ENCODE data around the gene PTP4A2. TPM values are rescaled to one million over a fixed set of nuclear protein-coding genes. Genes with fewer than 3 reads are reported as not detected.

PTP4A2 gene
- total RNA-seq, 1 donor from 2014 or later = 189 TPM

DNA sequence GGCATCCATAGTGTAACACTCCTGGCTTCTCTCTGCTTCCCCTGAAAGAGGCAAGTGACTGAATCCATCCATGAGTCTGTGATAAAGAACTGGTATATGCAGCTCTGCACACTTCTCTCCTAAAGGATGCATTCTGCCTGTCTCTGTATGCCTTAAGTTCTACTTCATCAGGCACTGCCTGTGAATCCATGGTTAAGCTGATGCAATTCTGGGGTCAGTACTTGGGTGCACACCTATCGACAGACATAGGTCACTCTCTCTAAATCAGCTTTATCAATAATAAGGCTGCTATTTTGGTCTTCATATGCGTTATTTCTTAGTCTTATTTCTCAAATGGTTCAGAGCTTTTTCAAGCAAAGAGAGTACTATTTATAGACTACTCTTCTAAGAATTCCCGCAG, 32.7 kb upstream of the PTP4A2 start:
- DNase-seq (ENCODE audit: low read depth, low spot score) = no peak
- TF ChIP-seq, protein P1, sequence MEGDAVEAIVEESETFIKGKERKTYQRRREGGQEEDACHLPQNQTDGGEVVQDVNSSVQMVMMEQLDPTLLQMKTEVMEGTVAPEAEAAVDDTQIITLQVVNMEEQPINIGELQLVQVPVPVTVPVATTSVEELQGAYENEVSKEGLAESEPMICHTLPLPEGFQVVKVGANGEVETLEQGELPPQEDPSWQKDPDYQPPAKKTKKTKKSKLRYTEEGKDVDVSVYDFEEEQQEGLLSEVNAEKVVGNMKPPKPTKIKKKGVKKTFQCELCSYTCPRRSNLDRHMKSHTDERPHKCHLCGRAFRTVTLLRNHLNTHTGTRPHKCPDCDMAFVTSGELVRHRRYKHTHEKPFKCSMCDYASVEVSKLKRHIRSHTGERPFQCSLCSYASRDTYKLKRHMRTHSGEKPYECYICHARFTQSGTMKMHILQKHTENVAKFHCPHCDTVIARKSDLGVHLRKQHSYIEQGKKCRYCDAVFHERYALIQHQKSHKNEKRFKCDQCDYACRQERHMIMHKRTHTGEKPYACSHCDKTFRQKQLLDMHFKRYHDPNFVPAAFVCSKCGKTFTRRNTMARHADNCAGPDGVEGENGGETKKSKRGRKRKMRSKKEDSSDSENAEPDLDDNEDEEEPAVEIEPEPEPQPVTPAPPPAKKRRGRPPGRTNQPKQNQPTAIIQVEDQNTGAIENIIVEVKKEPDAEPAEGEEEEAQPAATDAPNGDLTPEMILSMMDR (conservative IDR thresholded peaks at IDR 0.05) = no peak

DNA sequence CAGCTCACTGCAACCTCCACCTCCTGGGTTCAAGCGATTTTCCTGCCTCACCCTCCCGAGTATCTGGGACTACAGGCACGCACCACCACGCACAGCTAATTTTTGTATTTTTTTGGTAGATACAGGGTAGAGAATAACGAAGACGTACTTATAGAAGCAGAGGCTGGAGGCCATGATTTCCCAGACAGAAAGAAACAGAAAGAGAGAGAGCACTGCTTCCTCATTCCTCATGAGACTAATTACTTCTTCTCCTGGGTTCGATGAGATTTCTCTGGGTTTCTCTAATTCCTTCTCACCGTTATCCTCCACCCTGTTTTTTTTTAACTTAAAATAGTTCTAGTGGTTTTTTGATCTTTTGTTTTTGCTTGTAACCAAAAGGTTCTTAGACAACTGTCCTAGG, 23.4 kb upstream of the PTP4A2 start:
- H3K27me3 Mint-ChIP-seq (ENCODE audit: low read depth) = peaks cover 4% of the 10 kb centered on the region
- H3K27ac Mint-ChIP-seq (ENCODE audit: unreplicated experiment) = no peak overlapping the region
- H3K4me3 Mint-ChIP-seq = no peak overlapping the region
- TF ChIP-seq, protein P1 (conservative IDR thresholded peaks at IDR 0.05) = no peak
- no peaks in the 10 kb centered on the region for H3K9me3 Mint-ChIP-seq
- DNase-seq (ENCODE audit: low read depth, low spot score) = no peak
- H3K4me1 Mint-ChIP-seq = peaks cover 10% of the 10 kb centered on the region
- H3K36me3 Mint-ChIP-seq (ENCODE audit: low read depth) = no peaks in the 10 kb centered on the region

More for the DNA sequence above, 32.7 kb upstream of the PTP4A2 start:
- Mint-ChIP-seq H3K9me3 (no peaks in the 10 kb centered on the region), H3K27me3 (ENCODE audit: low read depth) (no peaks in the 10 kb centered on the region), H3K27ac (ENCODE audit: unreplicated experiment) (no peak overlapping the region), H3K4me3 (no peak overlapping the region), H3K36me3 (ENCODE audit: low read depth) (no peaks in the 10 kb centered on the region), H3K4me1 (no peaks in the 10 kb centered on the region)

DNA sequence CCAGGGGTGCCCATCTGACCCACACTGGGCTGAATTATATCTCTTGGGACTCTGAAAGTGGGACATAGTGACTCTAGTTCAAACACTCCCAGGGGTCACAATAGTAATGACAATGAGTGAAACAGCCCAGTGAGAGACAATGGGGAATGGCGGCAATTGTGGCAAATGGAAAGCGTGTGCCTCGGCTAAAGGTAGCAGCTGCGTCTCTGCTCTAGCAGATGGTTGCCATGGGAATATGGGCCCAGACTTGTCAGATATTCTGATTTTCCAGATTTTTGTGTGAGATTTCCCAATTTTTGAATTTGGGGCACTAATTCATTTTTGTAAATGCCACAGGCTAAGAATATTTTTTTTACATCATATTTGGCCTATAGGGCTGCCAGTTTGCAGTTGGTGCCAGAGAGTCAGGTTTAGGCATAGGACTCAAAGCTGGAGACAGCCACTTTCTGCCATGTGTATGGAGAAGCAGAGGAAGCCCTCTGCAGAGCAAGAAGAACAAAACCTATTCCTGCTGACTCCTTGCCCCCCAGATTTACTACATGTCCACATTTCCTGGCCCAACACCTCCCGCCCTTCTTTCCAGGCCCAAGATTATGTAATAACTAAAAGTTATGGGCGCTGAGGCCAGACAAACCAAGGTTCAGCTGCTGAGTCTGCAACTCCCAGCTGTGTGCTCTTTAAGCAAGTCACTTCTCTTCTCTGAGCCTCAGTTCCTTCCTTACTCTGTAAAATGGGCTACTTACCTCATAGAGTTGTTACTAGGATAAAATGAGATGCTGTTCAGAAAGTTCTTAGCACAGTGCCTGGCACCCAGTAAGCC, 21.6 kb upstream of the PTP4A2 start:
- DNase-seq (ENCODE audit: low read depth, low spot score) = no peak
- Mint-ChIP-seq H3K9me3 (no peaks in the 10 kb centered on the region), H3K4me1 (peaks cover 26% of the 10 kb centered on the region), H3K27me3 (ENCODE audit: low read depth) (peaks cover 4% of the 10 kb centered on the region), H3K27ac (ENCODE audit: unreplicated experiment) (peak overlapping the region; percentile 31), H3K4me3 (no peak overlapping the region), H3K36me3 (ENCODE audit: low read depth) (no peaks in the 10 kb centered on the region)
- TF ChIP-seq, protein P1 (conservative IDR thresholded peaks at IDR 0.05) = no peak

DNA sequence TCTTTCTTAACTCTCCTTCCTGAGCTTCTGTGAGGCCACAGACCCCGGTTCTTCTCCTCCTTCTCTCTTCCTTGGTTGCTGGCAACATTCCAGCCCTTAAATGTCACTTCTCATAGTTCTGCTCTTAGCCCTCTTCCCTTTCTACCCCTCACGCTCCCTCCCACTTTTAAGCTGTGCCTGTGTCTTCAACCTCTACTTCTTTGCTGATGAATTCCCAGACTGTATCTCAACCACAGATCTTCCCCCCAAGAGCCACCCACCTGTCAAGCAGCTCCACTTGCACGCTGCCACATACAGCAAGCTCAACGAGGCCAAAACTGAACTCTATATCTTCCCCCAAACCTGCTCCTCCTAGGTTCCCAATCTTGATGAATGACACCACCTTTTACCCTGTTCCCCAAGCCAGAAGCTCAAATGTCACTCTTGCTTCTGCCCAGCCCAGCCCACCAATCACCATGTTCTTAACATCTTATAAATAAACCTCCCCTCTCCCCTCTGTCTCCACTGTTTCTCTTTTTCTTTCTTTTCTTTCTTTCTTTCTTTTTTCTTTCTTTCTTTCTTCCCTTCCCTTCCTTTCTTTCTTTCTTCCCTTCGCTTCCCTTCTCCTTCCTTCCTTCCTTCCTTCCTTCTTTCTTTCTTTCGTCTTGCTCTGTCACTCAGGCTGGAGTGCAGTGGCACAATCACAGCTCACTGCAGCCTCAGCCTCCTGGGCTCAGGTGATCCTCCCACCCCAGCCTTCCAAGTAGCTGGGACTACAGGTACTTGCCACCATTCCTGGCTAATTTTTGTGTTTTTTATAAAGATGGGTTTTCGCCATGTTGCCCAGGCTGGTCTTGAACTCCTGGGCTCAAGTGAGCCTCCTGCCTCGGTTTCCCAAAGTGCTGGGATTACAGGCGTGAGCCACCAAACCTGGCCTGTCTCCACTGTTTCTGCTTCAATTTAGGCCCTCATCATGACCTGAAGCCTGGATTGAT, 19.8 kb upstream of the PTP4A2 start:
- H3K27ac Mint-ChIP-seq (ENCODE audit: unreplicated experiment) = no peak overlapping the region
- no peak for DNase-seq (ENCODE audit: low read depth, low spot score)
- TF ChIP-seq, protein P1 (conservative IDR thresholded peaks at IDR 0.05) = no peak
- no peaks in the 10 kb centered on the region for H3K27me3 Mint-ChIP-seq (ENCODE audit: low read depth)
- H3K4me1 Mint-ChIP-seq = peaks cover 30% of the 10 kb centered on the region
- H3K36me3 Mint-ChIP-seq (ENCODE audit: low read depth) = no peaks in the 10 kb centered on the region
- H3K9me3 Mint-ChIP-seq = no peaks in the 10 kb centered on the region
- no peak overlapping the region for H3K4me3 Mint-ChIP-seq

DNA sequence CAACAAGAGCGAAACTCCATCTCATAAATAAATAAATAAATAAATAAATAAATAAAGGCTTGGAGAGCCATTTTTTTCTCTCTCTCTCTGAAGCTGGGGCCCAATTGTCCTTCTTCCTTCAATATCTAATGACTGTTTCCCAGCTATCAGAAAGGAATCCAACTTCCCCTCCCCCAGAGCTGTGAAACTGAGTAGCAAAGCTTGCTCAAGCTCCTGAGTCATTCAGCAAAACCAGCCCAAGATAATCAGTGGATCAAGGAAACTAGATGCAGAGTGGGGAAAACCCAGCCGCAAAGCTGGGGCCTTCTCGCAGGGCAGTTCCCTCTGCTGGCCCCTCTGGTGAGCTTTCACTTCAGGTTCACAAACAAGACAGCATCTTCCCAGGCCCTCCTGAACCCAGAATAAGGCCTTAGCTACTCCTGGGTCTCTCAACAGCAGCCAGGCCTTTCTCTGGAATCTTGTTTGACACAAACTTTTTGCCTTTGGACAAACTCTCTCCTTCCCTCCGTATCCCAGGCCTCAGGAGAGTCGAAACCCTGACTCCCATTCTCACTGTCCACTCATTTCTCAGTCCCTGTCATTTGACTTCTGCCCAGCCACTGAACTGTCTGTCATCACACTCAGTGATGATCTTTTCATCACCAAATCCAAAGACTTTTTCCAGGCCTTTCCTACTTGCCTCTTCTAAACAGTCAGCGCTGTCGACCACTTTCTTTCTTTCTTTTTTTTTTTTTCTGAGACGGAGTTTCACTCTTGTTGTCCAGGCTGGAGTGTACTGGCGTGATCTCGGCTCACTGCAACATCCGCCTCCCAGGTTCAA, 18.0 kb upstream of the PTP4A2 start:
- H3K4me1 Mint-ChIP-seq = peaks cover 34% of the 10 kb centered on the region
- TF ChIP-seq, protein P1 (conservative IDR thresholded peaks at IDR 0.05) = no peak
- H3K27ac Mint-ChIP-seq (ENCODE audit: unreplicated experiment) = peak overlapping the region; percentile 87
- no peak overlapping the region for H3K4me3 Mint-ChIP-seq
- no peaks in the 10 kb centered on the region for H3K9me3 Mint-ChIP-seq
- no peak for DNase-seq (ENCODE audit: low read depth, low spot score)
- no peaks in the 10 kb centered on the region for H3K36me3 Mint-ChIP-seq (ENCODE audit: low read depth)
- no peaks in the 10 kb centered on the region for H3K27me3 Mint-ChIP-seq (ENCODE audit: low read depth)

Measured in neural crest cell (in vitro differentiated cells).